ENCODE data around the gene COX7A2L. TPM values are rescaled to one million over a fixed set of nuclear protein-coding genes. Genes with fewer than 3 reads are reported as not detected.

COX7A2L gene
- total and polyA plus RNA-seq, 2 donors (not counting 1 experiment from before 2014, with no cell fraction given), result 39.4 to 66.7 TPM

DNA sequence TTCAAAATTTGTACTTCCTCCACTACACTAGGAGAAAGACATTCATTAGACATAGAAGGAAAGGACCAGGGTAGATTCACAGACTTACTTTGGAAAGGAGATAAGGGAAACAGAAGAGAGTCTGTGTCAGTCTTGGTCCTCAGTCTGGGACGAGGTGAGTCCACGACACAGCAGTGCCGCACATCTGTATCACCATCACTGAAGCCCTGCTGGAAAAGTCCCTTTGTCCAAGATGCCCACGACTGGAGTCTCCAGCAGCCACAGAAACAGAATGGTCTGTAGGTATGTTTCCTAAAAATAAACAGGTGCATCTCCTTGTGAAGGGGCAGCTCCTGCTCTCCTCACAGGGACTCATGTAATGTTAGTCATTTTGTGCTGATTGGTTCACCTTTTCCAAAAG lies 27.4 kb downstream of the COX7A2L start:
- Histone ChIP-seq H3K9me3 (ENCODE audit: control extremely low read depth in 1 of 3, control insufficient read depth in 2 of 3, insufficient read depth in 1 of 3, low read length in 2 of 3) (peaks cover 0 to 9% (median 0%) of the 10 kb centered on the region in 3 donors), H3K4me3 (ENCODE audit: control extremely low read depth in 1 of 5, extremely low read depth in 1 of 5, insufficient read depth in 1 of 5, low read depth in 2 of 5, low read length in 4 of 5) (no peak overlapping the region), H3K4me1 (ENCODE audit: control insufficient read depth in 2 of 2, insufficient read depth in 2 of 2, low read length in 2 of 2) (no peaks in the 10 kb centered on the region), H2AFZ (ENCODE audit: insufficient read depth, low read depth, low read length, poor library complexity, severe bottlenecking) (no peak overlapping the region), H3K27ac (ENCODE audit: low read length in 2 of 2) (no peak overlapping the region), H3K36me3 (replicated peaks in 1 of 2; ENCODE audit: control extremely low read depth in 1 of 2, control insufficient read depth in 1 of 2, extremely low read depth in 1 of 2, insufficient read depth in 2 of 2, low read length in 1 of 2) (peaks cover 27 to 60% of the 10 kb centered on the region in 2 experiments), H3K27me3 (replicated peaks in 1 of 4; ENCODE audit: control extremely low read depth in 1 of 4, control insufficient read depth in 3 of 4, insufficient read depth in 4 of 4, low read length in 3 of 4) (no peaks in the 10 kb centered on the region), H4K20me1 (ENCODE audit: control insufficient read depth, insufficient read depth, low read length, poor library complexity, severe bottlenecking) (no peaks in the 10 kb centered on the region), H3K4me2 (replicated peaks; ENCODE audit: low read depth, low read length, poor library complexity, severe bottlenecking) (no peak overlapping the region), H3K79me2 (ENCODE audit: control insufficient read depth, insufficient read depth, low read length) (no peaks in the 10 kb centered on the region), H3K9ac (ENCODE audit: low read length) (no peak overlapping the region)
- no peaks in the 10 kb centered on the region for H3K9me3 Mint-ChIP-seq (ENCODE audit: insufficient read depth)
- ChIA-PET CTCF (interaction anchor here (1.0 kb wide), 1 partner anchor 330 kb away, joined by 3 read pairs; no protein-coding TSS in a partner anchor), POLR2A (no interaction called here)
- peak overlapping the region; percentile 37 for H3K27ac Mint-ChIP-seq
- ATAC-seq (ENCODE audit: low read depth) (no peak), DNase-seq (no peak)
- no peaks in the 10 kb centered on the region for H3K4me1 Mint-ChIP-seq
- intact Hi-C loops (cut with micrococcal nuclease), result loop anchor here (5.0 kb wide), 1 partner anchor 36 kb away; no protein-coding TSS in a partner anchor
- no peak overlapping the region for H3K4me3 Mint-ChIP-seq
- WGBS (ENCODE audit: insufficient coverage), result 100% methylated on average over 4 of the region's 4 CpGs
- TF ChIP-seq EZH2 (IDR thresholded peaks at IDR 0.05; ENCODE audit: borderline replicate concordance, insufficient read depth, low read depth, low read length, poor library complexity, severe bottlenecking) (no peak), CTCF (IDR thresholded peaks at IDR 0.05) (no peak)
- no peaks in the 10 kb centered on the region for H3K27me3 Mint-ChIP-seq

DNA sequence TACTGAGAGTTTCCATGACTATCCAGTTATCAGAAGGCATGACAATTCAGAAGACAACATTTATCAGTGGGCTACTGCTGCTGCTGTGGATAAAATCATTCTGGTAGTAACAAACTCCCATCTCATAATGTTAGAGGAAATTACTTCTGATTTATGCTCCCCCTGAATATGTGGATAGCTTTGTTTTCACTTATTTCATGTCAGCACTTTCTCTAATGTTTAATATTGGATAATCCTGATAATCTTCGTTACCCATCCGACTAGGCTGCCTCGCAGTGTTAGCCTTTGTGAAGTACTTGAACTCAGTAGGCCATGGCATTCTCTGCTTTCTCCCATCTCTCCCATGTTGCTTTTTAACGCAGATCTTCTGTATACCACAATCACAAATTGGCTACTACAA lies 28.4 kb downstream of the COX7A2L start:
- ATAC-seq (ENCODE audit: low read depth) (no peak), DNase-seq (no peak)
- Histone ChIP-seq H3K36me3 (replicated peaks in 1 of 2; ENCODE audit: control extremely low read depth in 1 of 2, control insufficient read depth in 1 of 2, extremely low read depth in 1 of 2, insufficient read depth in 2 of 2, low read length in 1 of 2) (peaks cover 27 to 68% of the 10 kb centered on the region in 2 experiments), H3K9ac (ENCODE audit: low read length) (no peak overlapping the region), H3K79me2 (ENCODE audit: control insufficient read depth, insufficient read depth, low read length) (no peaks in the 10 kb centered on the region), H3K27me3 (replicated peaks in 1 of 4; ENCODE audit: control extremely low read depth in 1 of 4, control insufficient read depth in 3 of 4, insufficient read depth in 4 of 4, low read length in 3 of 4) (no peaks in the 10 kb centered on the region), H4K20me1 (ENCODE audit: control insufficient read depth, insufficient read depth, low read length, poor library complexity, severe bottlenecking) (no peaks in the 10 kb centered on the region), H3K4me1 (ENCODE audit: control insufficient read depth in 2 of 2, insufficient read depth in 2 of 2, low read length in 2 of 2) (no peaks in the 10 kb centered on the region), H3K4me3 (ENCODE audit: control extremely low read depth in 1 of 5, extremely low read depth in 1 of 5, insufficient read depth in 1 of 5, low read depth in 2 of 5, low read length in 4 of 5) (no peak overlapping the region), H3K4me2 (replicated peaks; ENCODE audit: low read depth, low read length, poor library complexity, severe bottlenecking) (no peak overlapping the region), H3K9me3 (ENCODE audit: control extremely low read depth in 1 of 3, control insufficient read depth in 2 of 3, insufficient read depth in 1 of 3, low read length in 2 of 3) (no peaks in the 10 kb centered on the region), H2AFZ (ENCODE audit: insufficient read depth, low read depth, low read length, poor library complexity, severe bottlenecking) (no peak overlapping the region), H3K27ac (ENCODE audit: low read length in 2 of 2) (no peak overlapping the region)
- Mint-ChIP-seq H3K4me3 (no peak overlapping the region), H3K4me1 (no peaks in the 10 kb centered on the region), H3K9me3 (ENCODE audit: insufficient read depth) (no peaks in the 10 kb centered on the region), H3K27ac (no peak overlapping the region), H3K27me3 (no peaks in the 10 kb centered on the region)
- intact Hi-C loops (cut with micrococcal nuclease), result loop anchor here (5.0 kb wide), 1 partner anchor 35 kb away; no protein-coding TSS in a partner anchor
- WGBS (ENCODE audit: insufficient coverage), result 100% methylated on average over 2 of the region's 4 CpGs
- POLR2A ChIA-PET, result no interaction called here
- CTCF ChIA-PET, result no interaction called here
- TF ChIP-seq EZH2 (IDR thresholded peaks at IDR 0.05; ENCODE audit: borderline replicate concordance, insufficient read depth, low read depth, low read length, poor library complexity, severe bottlenecking) (no peak), CTCF (IDR thresholded peaks at IDR 0.05) (no peak)
